ENCODE measurements around the gene KDM6A. TPM values are rescaled to one million over a fixed set of nuclear protein-coding genes. Genes with fewer than 3 reads are reported as not detected.

KDM6A gene
- total RNA-seq, 1 donor = 20.3 TPM

- Histone ChIP-seq H4K20me1 (ENCODE audit: insufficient read depth, low read length) (peaks cover 30% of the 10 kb centered on the region), H3K36me3 (ENCODE audit: insufficient read depth, low read length) (no peaks in the 10 kb centered on the region), H3K27me3 (ENCODE audit: insufficient read depth, low read length) (no peaks in the 10 kb centered on the region), H3K79me2 (ENCODE audit: insufficient read depth, low read length) (peaks cover 72% of the 10 kb centered on the region), H3K4me1 (ENCODE audit: insufficient read depth, low read length) (peaks cover 4% of the 10 kb centered on the region), H3K27ac (ENCODE audit: low read depth, low read length) (no peak overlapping the region), H3K4me2 (ENCODE audit: insufficient read depth, low read length) (no peak overlapping the region), H2AFZ (ENCODE audit: low read length) (no peak overlapping the region), H3K9me3 (ENCODE audit: low read depth, low read length) (no peaks in the 10 kb centered on the region), H3K4me3 (ENCODE audit: insufficient read depth, low read length) (no peak overlapping the region)
- DNase-seq (ENCODE audit: insufficient read length, low spot score, missing footprints) = peak; percentile 89
- TF ChIP-seq, protein P1, sequence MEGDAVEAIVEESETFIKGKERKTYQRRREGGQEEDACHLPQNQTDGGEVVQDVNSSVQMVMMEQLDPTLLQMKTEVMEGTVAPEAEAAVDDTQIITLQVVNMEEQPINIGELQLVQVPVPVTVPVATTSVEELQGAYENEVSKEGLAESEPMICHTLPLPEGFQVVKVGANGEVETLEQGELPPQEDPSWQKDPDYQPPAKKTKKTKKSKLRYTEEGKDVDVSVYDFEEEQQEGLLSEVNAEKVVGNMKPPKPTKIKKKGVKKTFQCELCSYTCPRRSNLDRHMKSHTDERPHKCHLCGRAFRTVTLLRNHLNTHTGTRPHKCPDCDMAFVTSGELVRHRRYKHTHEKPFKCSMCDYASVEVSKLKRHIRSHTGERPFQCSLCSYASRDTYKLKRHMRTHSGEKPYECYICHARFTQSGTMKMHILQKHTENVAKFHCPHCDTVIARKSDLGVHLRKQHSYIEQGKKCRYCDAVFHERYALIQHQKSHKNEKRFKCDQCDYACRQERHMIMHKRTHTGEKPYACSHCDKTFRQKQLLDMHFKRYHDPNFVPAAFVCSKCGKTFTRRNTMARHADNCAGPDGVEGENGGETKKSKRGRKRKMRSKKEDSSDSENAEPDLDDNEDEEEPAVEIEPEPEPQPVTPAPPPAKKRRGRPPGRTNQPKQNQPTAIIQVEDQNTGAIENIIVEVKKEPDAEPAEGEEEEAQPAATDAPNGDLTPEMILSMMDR (IDR thresholded peaks at IDR 0.05; ENCODE audit: extremely low read depth, low read depth, low read length) = no peak
Measured at GRCh38 chrX:44974451-44974850, 101.5 kb downstream of the KDM6A start.

DNA sequence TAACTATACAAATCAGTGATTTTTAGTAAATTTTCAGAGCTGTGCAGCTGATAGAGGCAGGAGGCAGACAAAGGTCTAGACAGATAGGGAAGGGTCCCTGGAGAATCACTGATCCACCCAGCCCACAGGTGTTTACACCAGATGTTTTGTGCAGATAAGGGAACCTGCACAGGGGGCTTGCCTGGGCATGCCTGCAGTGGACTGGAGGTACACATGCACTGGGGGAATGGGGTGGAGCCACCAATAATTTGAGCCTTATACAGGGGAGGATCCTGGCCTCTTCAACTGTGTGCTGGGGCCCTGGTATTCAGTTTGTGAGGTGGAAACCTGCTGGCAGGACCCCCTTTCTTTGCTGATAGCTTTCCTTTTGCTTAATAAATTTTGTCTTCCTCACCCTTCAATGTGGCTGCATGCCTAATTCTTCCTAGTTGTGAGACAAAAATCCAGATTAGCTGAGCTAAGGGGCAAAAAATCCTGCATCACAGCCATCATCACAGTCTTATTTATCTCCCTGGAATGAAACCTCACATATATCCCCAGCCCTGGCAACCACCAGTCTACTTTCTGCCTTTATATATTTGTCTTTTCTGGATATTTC is 102.8 kb downstream of the KDM6A start:
- H2AFZ ChIP-seq (ENCODE audit: low read length) = no peak overlapping the region
- no peak overlapping the region for H3K4me3 ChIP-seq (ENCODE audit: insufficient read depth, low read length)
- no peak overlapping the region for H3K27ac ChIP-seq (ENCODE audit: low read depth, low read length)
- H3K9me3 ChIP-seq (ENCODE audit: low read depth, low read length) = no peaks in the 10 kb centered on the region
- TF ChIP-seq, protein P1 (IDR thresholded peaks at IDR 0.05; ENCODE audit: extremely low read depth, low read depth, low read length) = no peak
- peaks cover 4% of the 10 kb centered on the region for H3K4me1 ChIP-seq (ENCODE audit: insufficient read depth, low read length)
- H3K27me3 ChIP-seq (ENCODE audit: insufficient read depth, low read length) = no peaks in the 10 kb centered on the region
- no peak for DNase-seq (ENCODE audit: insufficient read length, low spot score, missing footprints)
- H3K4me2 ChIP-seq (ENCODE audit: insufficient read depth, low read length) = no peak overlapping the region
- peaks cover 74% of the 10 kb centered on the region for H3K79me2 ChIP-seq (ENCODE audit: insufficient read depth, low read length)
- H3K36me3 ChIP-seq (ENCODE audit: insufficient read depth, low read length) = no peaks in the 10 kb centered on the region
- peaks cover 27% of the 10 kb centered on the region for H4K20me1 ChIP-seq (ENCODE audit: insufficient read depth, low read length)

DNA sequence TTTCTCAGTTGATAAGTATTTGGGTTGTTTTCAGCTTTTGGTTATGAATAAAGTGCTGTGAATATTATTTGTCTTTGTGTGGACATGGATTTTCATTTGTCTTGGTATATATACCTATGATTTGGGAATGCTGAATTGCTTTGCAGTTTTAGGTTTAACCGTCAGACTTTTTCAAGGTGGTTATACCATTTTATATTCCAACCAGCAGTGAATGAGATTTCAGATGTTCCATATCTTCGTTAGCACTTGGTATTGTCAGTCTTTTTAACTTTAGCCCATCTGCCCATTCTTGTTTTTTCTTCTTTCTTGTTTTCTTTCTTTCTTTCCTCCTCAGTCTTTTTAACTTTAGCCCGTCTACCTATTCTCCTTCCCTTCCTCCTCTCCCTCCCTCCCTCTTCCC is 106.0 kb downstream of the KDM6A start:
- Histone ChIP-seq H3K27ac (ENCODE audit: low read depth, low read length) (no peak overlapping the region), H3K9me3 (ENCODE audit: low read depth, low read length) (no peaks in the 10 kb centered on the region), H3K4me1 (ENCODE audit: insufficient read depth, low read length) (peaks cover 4% of the 10 kb centered on the region), H3K79me2 (ENCODE audit: insufficient read depth, low read length) (peaks cover 63% of the 10 kb centered on the region), H3K36me3 (ENCODE audit: insufficient read depth, low read length) (no peaks in the 10 kb centered on the region), H3K27me3 (ENCODE audit: insufficient read depth, low read length) (no peaks in the 10 kb centered on the region), H4K20me1 (ENCODE audit: insufficient read depth, low read length) (peaks cover 31% of the 10 kb centered on the region), H3K4me2 (ENCODE audit: insufficient read depth, low read length) (no peak overlapping the region), H2AFZ (ENCODE audit: low read length) (no peak overlapping the region), H3K4me3 (ENCODE audit: insufficient read depth, low read length) (no peak overlapping the region)
- TF ChIP-seq, protein P1 (IDR thresholded peaks at IDR 0.05; ENCODE audit: extremely low read depth, low read depth, low read length) = no peak
- DNase-seq (ENCODE audit: insufficient read length, low spot score, missing footprints) = no peak

DNA sequence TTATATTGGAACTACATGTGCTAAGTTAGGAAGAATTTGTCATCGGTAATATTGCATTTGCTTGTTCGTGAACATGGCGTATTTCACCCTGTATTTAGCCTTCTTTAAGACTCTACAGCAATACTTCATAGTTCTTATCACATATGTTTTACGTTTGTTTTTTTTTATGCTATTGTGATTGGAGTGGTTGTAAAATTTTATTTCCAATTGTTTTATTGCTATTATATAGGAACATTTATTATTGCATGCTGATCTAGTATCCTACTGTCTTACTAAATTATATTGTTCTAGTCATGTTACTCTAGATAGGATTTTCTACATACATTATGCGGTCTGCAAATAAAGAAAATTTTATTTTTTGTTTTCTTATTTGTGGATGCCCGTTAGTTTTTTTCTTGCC is 107.4 kb downstream of the KDM6A start:
- H2AFZ ChIP-seq (ENCODE audit: low read length) = no peak overlapping the region
- no peaks in the 10 kb centered on the region for H3K27me3 ChIP-seq (ENCODE audit: insufficient read depth, low read length)
- H3K4me3 ChIP-seq (ENCODE audit: insufficient read depth, low read length) = no peak overlapping the region
- no peak overlapping the region for H3K27ac ChIP-seq (ENCODE audit: low read depth, low read length)
- H3K36me3 ChIP-seq (ENCODE audit: insufficient read depth, low read length) = no peaks in the 10 kb centered on the region
- no peak overlapping the region for H3K4me2 ChIP-seq (ENCODE audit: insufficient read depth, low read length)
- peaks cover 24% of the 10 kb centered on the region for H4K20me1 ChIP-seq (ENCODE audit: insufficient read depth, low read length)
- H3K79me2 ChIP-seq (ENCODE audit: insufficient read depth, low read length) = peaks cover 53% of the 10 kb centered on the region
- no peaks in the 10 kb centered on the region for H3K4me1 ChIP-seq (ENCODE audit: insufficient read depth, low read length)
- H3K9me3 ChIP-seq (ENCODE audit: low read depth, low read length) = no peaks in the 10 kb centered on the region
- DNase-seq (ENCODE audit: insufficient read length, low spot score, missing footprints) = no peak
- TF ChIP-seq, protein P1 (IDR thresholded peaks at IDR 0.05; ENCODE audit: extremely low read depth, low read depth, low read length) = no peak
